Endodermal cell (in vitro differentiated cells): Measurements from ENCODE around the gene BZW2. TPM values are rescaled to one million over a fixed set of nuclear protein-coding genes. Genes with fewer than 3 reads are reported as not detected.

Experiments
- DNase-seq: peaks from one replicate; pipeline ENCODE4 v3.0.0-alpha.2; 2017
- H3K27ac ChIP-seq: 2 replicates; pipeline ENCODE4 v1.5.1; 2013; ENCODE audit warnings: mild to moderate bottlenecking, low read depth, low read length, moderate library complexity
- H3K27me3 ChIP-seq: 2 replicates; pipeline ENCODE4 v1.6.1; 2013; ENCODE audit warnings: mild to moderate bottlenecking, low read length, moderate library complexity; ENCODE audit not compliant: insufficient read depth, control insufficient read depth, poor library complexity, severe bottlenecking
- H3K36me3 ChIP-seq: 2 replicates; pipeline ENCODE4 v1.7.0; 2013; ENCODE audit warnings: mild to moderate bottlenecking, low read length, moderate library complexity; ENCODE audit not compliant: control insufficient read depth, insufficient read depth
- H3K4me1 ChIP-seq: one replicate; pipeline ENCODE4 v1.7.0; 2013; ENCODE audit warnings: low read length; ENCODE audit not compliant: control insufficient read depth, insufficient read depth
- H3K4me3 ChIP-seq: 2 replicates; pipeline ENCODE4 v1.5.1; 2013; ENCODE audit warnings: mild to moderate bottlenecking, low read length, moderate library complexity
- H3K9ac ChIP-seq: 2 replicates; pipeline ENCODE4 v1.6.1; 2013; ENCODE audit warnings: mild to moderate bottlenecking, low read length, moderate library complexity; ENCODE audit not compliant: poor library complexity, severe bottlenecking; ENCODE audit errors: extremely low read depth
- H3K9me3 ChIP-seq: 2 replicates; pipeline ENCODE4 v1.6.1; 2013; ENCODE audit warnings: mild to moderate bottlenecking, low read length, moderate library complexity; ENCODE audit not compliant: control insufficient read depth
- H3K27ac Mint-ChIP-seq: 2 replicates; pipeline ENCODE4 v1.8.0; 2020; ENCODE audit warnings: mixed read lengths
- H3K27me3 Mint-ChIP-seq: 2 replicates; pipeline ENCODE4 v1.8.0; 2021; ENCODE audit warnings: mild to moderate bottlenecking, mixed read lengths; ENCODE audit not compliant: insufficient read depth
- H3K36me3 Mint-ChIP-seq: 2 replicates; pipeline ENCODE4 v1.8.0; 2020; ENCODE audit warnings: low read depth, mixed read lengths
- H3K4me1 Mint-ChIP-seq: 2 replicates; pipeline ENCODE4 v1.8.0; 2020; ENCODE audit warnings: mixed read lengths
- H3K4me3 Mint-ChIP-seq: 2 replicates; pipeline ENCODE4 v1.8.0; 2020; ENCODE audit warnings: mild to moderate bottlenecking, moderate library complexity, mixed read lengths
- H3K9me3 Mint-ChIP-seq: 2 replicates; pipeline ENCODE4 v1.8.0; 2020; ENCODE audit warnings: mild to moderate bottlenecking, mixed read lengths
- CTCF ChIP-seq: fragments of 200-600 bp; sonication (generic); conservative IDR thresholded peaks from 2 replicates; pipeline ENCODE4 v1.5.0; 2021; ENCODE audit warnings: antibody characterized with exemption, mild to moderate bottlenecking
- WGBS, 2 experiments: methylation state at CpG; one replicate each; pipeline versions ENCODE4 v1.1.5 to v1.1.7; 2013; ENCODE audit warnings: missing lambda C conversion rate in 2 of 2, mixed read lengths in 1 of 2; ENCODE audit not compliant: insufficient coverage in 1 of 2, insufficient read length in 1 of 2; 5-methylcytosine and 5-hydroxymethylcytosine counted together
- total RNA-seq, 2 donors: library from RNA; stranded (reverse); fragmentation: NEBNext Ultra II Directional in 1 of 2; extraction: Animal tissue kit (Norgen Biotek cat#: 25700) in 1 of 2; gene quantifications; 2 replicates in 1 of 2; 3 replicates in 1 of 2; pipeline ENCODE4 v1.2.1, GENCODE V29; 2021

Gene BZW2
- total RNA-seq, 2 donors from 2014 or later: 75.1 to 87.7 TPM

DNA sequence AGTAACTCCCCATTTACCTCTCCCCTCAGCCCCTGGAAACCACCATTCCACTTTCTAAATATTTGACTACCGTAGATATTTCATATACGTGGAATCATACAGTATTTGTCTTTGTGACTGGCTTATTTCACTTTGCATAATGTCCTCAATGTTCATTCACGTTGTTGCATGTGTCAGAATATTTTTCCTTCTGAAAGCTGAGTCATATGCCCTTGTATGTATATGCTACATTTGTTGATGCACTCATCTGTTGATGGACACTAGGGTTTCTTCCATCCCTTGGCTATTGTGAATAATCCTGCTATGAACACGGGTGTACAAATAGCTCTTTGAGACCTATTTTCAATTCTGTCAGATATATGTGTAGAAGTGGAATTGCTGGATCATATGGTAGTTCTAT, 81.8 kb downstream of the BZW2 start:
- Mint-ChIP-seq H3K4me1 (no peaks in the 10 kb centered on the region), H3K27ac (no peak overlapping the region), H3K4me3 (no peak overlapping the region), H3K9me3 (no peaks in the 10 kb centered on the region), H3K27me3 (no peaks in the 10 kb centered on the region), H3K36me3 (no peaks in the 10 kb centered on the region)
- whole genome bisulfite sequencing, 2 experiments: 91 to 96% methylated on average over 4 of the region's 4 CpGs
- no peak for DNase-seq
- H3K36me3 ChIP-seq: no peaks in the 10 kb centered on the region
- H3K9ac ChIP-seq: no peak overlapping the region
- no peaks in the 10 kb centered on the region for H3K4me1 ChIP-seq
- H3K9me3 ChIP-seq: no peaks in the 10 kb centered on the region
- H3K27ac ChIP-seq: no peak overlapping the region
- H3K27me3 ChIP-seq: no peaks in the 10 kb centered on the region
- TF ChIP-seq CTCF: no peak
- H3K4me3 ChIP-seq: no peak overlapping the region

GRCh38 chr7:16728811-16729210, 82.8 kb downstream of the BZW2 start:
- Histone ChIP-seq H3K4me3 (no peak overlapping the region), H3K4me1 (no peaks in the 10 kb centered on the region), H3K36me3 (no peaks in the 10 kb centered on the region), H3K27me3 (no peaks in the 10 kb centered on the region), H3K9me3 (no peaks in the 10 kb centered on the region), H3K9ac (no peak overlapping the region), H3K27ac (no peak overlapping the region)
- H3K4me1 Mint-ChIP-seq: no peaks in the 10 kb centered on the region
- H3K4me3 Mint-ChIP-seq: no peak overlapping the region
- no peak for TF ChIP-seq CTCF
- no peaks in the 10 kb centered on the region for H3K36me3 Mint-ChIP-seq
- H3K27ac Mint-ChIP-seq: no peak overlapping the region
- H3K27me3 Mint-ChIP-seq: no peaks in the 10 kb centered on the region
- WGBS, 2 experiments: 91 to 93% methylated on average over 7 to 10 of the region's 10 CpGs
- DNase-seq: no peak
- no peaks in the 10 kb centered on the region for H3K9me3 Mint-ChIP-seq

- Histone ChIP-seq H3K36me3 (no peaks in the 10 kb centered on the region), H3K4me3 (no peak overlapping the region), H3K27me3 (no peaks in the 10 kb centered on the region), H3K9me3 (no peaks in the 10 kb centered on the region), H3K9ac (no peak overlapping the region), H3K4me1 (no peaks in the 10 kb centered on the region), H3K27ac (no peak overlapping the region)
- Mint-ChIP-seq H3K27me3 (no peaks in the 10 kb centered on the region), H3K27ac (no peak overlapping the region), H3K4me3 (no peak overlapping the region), H3K9me3 (no peaks in the 10 kb centered on the region), H3K4me1 (peaks cover 3% of the 10 kb centered on the region), H3K36me3 (no peaks in the 10 kb centered on the region)
- 89 to 100% methylated on average over 1 to 2 of the region's 2 CpGs for WGBS, 2 experiments
- no peak for DNase-seq
- no peak for TF ChIP-seq CTCF
Observed at GRCh38 chr7:16729541-16729940, 83.6 kb downstream of the BZW2 start.
